Limb (tissue), 2 donors: Measurements from ENCODE around the gene SLC36A4.
"Not testable (repeated sequence)": the region's sequence is repeated elsewhere in the genome, so short reads cannot be mapped to it uniquely, and the experiment has no call there.

Source experiments
- DNase-seq, 2 donors: peaks; one replicate each; pipeline ENCODE4 v3.0.0-alpha.2; 2016; ENCODE audit errors: extremely low spot score in 2 of 2

Gene SLC36A4

DNA sequence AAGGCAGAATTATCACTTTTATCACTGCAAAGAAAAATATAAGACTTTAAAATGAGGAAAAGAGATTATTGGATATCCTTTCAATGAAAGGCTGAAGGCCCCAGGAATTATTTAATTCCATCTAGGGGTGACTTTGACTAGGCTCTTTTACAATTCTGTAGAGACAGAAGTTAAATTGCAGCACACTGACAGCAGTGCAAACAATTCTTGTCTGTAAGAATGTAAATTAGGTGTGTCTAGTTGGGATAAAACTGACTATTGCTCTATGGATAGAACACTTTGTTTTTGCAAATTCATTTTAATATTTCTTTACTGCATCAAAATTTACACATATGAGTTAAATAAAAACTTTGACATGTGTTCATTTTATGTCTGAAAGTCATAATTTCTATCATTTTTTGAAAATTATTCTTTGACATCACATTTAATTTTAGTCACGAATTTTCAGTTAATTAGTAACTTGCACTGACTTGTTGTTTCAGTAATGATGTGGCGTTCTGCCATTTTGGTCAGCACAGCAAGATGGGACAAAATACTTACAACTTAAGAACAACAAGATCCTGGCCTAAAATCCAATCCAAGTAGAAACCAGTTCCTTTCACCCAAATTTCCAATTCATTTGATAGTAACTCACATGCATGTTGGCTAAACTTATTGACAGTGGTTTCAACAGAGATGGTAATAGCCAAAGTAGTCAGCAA, 75.1 kb downstream of the SLC36A4 start:
- no peak for DNase-seq

DNA sequence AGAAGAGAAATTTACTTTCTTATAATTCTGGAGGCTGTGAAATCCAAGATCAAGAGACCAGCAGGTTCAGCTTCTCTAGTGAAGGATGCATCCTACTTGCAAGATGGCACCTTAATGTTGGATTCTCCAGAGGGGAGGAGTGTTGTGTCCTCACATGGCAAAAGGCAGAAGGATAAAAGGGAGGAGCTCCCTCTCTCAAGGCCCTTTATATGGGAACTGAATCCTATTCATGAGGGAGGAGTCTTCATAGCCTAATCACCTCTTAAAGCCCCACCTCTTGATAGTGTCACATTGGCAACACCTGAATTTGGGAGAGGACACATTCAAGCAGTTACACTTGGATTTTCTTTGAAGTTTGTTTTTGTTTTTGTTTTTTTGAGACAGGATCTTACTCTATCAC, 79.5 kb downstream of the SLC36A4 start:
- no peak for DNase-seq

DNA sequence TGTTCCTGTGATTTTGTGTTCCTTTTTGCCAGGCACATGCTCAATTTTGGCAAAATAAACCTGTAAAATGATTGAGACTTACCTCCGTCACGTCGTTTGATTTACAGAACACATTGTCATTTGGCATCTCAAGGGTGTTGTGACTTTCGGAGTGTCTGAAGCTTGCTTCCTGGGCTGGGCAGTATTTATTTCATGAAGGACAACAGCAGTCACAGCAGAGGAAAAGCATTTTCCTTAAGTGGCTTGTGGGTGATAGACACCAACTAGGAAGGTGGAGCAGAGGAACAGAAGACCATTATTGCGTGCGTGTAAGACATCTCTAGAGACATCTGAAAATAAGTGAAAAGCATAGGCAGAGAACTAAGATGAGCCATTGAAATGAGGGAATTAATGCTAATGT, 80.2 kb downstream of the SLC36A4 start:
- DNase-seq: no peak

DNA sequence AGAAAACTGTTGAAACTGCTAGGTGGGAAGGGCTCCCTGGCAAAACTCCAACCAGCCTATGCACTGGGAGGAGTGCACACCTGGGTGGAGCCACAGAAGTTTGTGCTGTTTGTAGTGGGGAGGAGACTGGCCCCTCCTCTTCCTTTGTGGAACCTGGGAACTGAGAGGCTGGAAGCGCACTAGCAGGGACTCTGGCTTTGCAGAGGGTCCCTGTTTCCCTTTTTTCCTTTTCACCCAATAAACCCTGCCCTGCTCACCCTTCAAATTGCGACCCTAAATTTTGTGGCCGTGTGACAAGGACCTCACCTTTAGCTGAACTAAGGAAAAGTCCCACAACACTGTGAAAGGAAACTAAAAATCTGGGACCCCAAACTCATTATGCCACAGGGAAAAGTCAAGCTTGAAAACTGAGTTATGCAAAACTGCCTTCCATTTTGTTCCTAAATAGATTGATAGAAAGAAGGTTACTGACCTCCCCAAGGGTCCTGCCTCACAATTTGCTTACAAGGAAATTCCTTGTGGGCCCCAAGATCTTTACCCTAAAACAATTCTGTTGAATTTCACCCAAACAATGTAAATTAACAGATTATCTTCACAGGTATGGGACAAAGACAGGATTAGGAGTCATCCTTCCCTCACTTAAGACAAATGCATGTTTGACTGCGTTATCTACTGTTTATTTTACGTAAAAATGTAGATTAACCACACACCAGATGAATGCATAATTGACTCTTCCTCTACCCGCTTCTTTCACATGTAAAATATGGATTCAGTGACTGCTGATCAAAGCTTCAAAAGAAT, 81.0 kb downstream of the SLC36A4 start:
- no peak for DNase-seq

DNA sequence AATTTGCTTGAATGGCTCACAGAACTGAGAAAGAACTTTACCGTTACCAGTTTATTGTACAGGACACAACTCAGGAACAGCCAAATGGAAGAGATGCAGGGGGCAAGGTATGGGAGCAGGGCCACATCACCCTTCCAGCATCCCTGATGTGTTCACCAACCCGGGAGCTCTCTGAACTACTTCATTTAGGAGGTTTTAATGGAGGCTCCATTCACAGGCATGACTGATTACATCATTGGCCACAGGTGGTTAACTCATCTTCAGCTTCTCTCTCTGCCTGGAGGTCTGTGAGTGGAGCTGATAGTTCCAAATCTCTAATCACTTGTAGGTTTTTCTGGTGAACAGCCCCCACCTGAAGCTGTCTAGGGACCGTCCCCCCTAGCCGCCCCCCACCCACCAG, 83.5 kb downstream of the SLC36A4 start:
- DNase-seq: no peak

DNA sequence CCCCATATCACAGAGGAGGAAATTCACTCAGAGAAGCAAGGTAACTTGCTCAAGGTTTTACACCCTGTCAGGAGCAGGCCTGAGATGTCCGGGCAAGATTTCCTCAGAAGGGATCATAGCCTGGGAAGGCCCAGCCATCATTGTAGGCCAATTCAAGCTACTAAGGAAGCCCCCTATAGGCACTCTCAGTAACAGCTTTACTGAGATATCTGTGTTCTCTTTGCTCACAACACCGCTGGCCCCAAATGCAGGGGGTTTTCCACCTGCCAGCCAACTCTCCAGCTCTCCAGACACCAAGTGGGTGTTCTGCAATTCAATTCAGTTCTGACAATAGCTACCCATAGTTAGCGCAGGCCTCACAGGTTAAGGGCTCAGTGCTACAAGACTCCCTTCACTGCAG, 84.0 kb downstream of the SLC36A4 start:
- DNase-seq: no peak

DNA sequence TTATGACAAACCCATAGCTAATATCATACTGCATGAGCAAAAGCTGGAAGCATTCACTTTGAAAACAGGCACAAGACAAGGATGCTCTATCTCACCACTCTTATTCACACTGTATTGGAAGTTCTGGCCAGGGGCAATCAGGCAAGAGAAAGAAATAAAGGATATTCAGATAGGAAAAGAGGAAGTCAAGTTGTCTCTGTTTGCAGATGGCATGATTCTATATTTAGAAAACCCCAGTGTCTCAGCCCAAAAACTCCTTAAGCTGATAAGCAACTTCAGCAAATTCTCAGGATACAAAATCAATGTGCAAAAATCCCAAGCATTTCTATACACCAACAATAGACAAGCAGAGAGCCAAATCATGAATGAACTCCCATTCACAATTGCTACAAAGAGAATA, 86.6 kb downstream of the SLC36A4 start:
- DNase-seq: not testable (repeated sequence)

DNA sequence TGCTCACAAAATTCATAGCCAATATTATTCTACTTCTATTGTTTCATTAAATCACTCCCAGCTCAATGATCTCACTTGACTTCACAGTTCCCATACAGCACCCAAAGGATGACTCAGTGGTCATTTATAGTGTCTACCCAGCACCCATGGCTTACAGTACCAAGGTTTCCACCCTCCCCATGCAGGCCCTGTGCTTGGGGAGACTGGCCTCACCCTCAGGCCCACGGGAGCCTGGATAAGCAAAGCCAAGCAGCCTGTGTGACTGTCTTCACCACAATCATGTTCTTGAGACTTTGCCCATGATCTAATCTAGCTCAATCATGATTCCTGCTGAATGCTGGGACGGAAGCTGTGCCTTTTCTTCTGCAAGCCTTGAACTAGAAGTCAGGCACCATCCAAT, 97.6 kb downstream of the SLC36A4 start:
- no peak for DNase-seq

DNA sequence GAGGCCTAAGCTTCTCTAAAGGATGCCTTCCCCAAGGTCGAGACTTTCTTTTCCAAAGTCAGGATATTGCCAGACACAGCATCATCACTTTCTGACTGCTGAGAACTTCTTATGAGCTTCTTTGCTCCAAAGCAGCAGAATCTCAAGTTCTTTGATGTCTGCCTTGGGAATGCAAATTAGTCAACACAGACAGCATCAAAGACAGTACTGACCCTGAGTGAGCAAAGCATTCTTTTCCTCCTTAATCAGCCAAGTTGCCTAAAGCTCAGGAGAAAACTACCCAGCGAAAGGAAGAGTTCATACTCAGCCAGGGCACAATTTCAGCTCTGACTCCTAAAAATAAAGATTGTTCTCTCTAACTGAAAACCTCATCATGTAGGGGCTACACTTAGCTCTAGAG, 98.0 kb downstream of the SLC36A4 start:
- no peak for DNase-seq
